Sciatic nerve (tissue), 2 donors: ENCODE measurements around the gene TMEM88. TPM values are rescaled to one million over a fixed set of nuclear protein-coding genes. Genes with fewer than 3 reads are reported as not detected.
"Not testable (repeated sequence)": the region's sequence is repeated elsewhere in the genome, so short reads cannot be mapped to it uniquely, and the experiment has no call there.

Experiments
- ATAC-seq: fragments of 200-7000 bp; cut with Tn5 transposase; one replicate; pipeline ENCODE4 v1.9.1; 2020; ENCODE audit warnings: mild to moderate bottlenecking, moderate library complexity
- DNase-seq: peaks from one replicate; pipeline ENCODE4 v3.0.0-alpha.2; 2020; ENCODE audit warnings: low spot score
- intact Hi-C: fragments of 100-400 bp; cut with DNase I; formaldehyde crosslinking; loops from one replicate; pipeline ENCODE4 v1.14.2; 2022
- total RNA-seq: library from RNA; stranded (reverse); fragmentation: NEBNext Ultra II Directional; extraction: Animal tissue kit (Norgen Biotek cat#: 25700); gene quantifications from one replicate; pipeline ENCODE4 v1.2.1, GENCODE V29; 2021
- donor health status: DM: no; HTN: no; CAD: no.
- donor health status: DM: no; HTN: no; CAD: no.

Gene TMEM88
- total RNA-seq = 18.5 TPM

- DNase-seq (peak; percentile 68), ATAC-seq (no peak)
- intact Hi-C loops = loop anchor here (10.0 kb wide), 1 partner anchor 840 kb away; the partner anchor contains the start of gene RNASEK
These were observed at the start of gene TMEM88 for GRCh38 chr17:7854851-7855659. Gene TMEM88, plus strand, starts transcription at chr17:7855066. Its CDS starts 9 bp downstream, at chr17:7855075.

GRCh38 chr17:7806587-7806986 lies 48.3 kb upstream of the TMEM88 start:
- intact Hi-C loops = no loop called here
- ATAC-seq = peak; percentile 17
- DNase-seq = no peak

GRCh38 chr17:7807206-7807605 lies 47.7 kb upstream of the TMEM88 start:
- no peak for ATAC-seq
- intact Hi-C loops = loop anchor here (1.0 kb wide), 1 partner anchor 13 kb away; no protein-coding TSS in a partner anchor
- DNase-seq = no peak

- DNase-seq (no peak), ATAC-seq (no peak)
- intact Hi-C loops = no loop called here
These were observed 45.6 kb upstream of the TMEM88 start for GRCh38 chr17:7809086-7809790.

GRCh38 chr17:7809791-7810343 lies 45.0 kb upstream of the TMEM88 start:
- intact Hi-C loops, ATAC-seq, DNase-seq: not testable (repeated sequence)

- ATAC-seq (no peak), DNase-seq (no peak)
- intact Hi-C loops = no loop called here
These were observed 43.6 kb upstream of the TMEM88 start for GRCh38 chr17:7811251-7811650.

- intact Hi-C loops = no loop called here
- DNase-seq (no peak), ATAC-seq (no peak)
These were observed 39.9 kb upstream of the TMEM88 start for GRCh38 chr17:7814969-7815368.

- intact Hi-C loops = no loop called here
- no peak for DNase-seq
- ATAC-seq = no peak
These were observed 37.8 kb upstream of the TMEM88 start for GRCh38 chr17:7816926-7817642.

- DNase-seq (no peak), ATAC-seq (no peak)
- intact Hi-C loops = no loop called here
These were observed 37.3 kb upstream of the TMEM88 start for GRCh38 chr17:7817643-7817964.

- ATAC-seq (no peak), DNase-seq (no peak)
- intact Hi-C loops = no loop called here
These were observed 36.8 kb upstream of the TMEM88 start for GRCh38 chr17:7818026-7818425.

- ATAC-seq = no peak
- intact Hi-C loops = no loop called here
These were observed 35.9 kb upstream of the TMEM88 start for GRCh38 chr17:7818746-7819645.

GRCh38 chr17:7820231-7820630 lies 34.6 kb upstream of the TMEM88 start:
- intact Hi-C loops = no loop called here
- ATAC-seq = no peak
- DNase-seq = no peak

More at GRCh38 chr17:7818746-7819645, 35.9 kb upstream of the TMEM88 start:
- DNase-seq = no peak

GRCh38 chr17:7822126-7822525 lies 32.7 kb upstream of the TMEM88 start:
- DNase-seq (no peak), ATAC-seq (peak; percentile 19)
- intact Hi-C loops = no loop called here

GRCh38 chr17:7823581-7824001 lies 31.3 kb upstream of the TMEM88 start:
- intact Hi-C loops = no loop called here
- ATAC-seq (no peak), DNase-seq (no peak)

- DNase-seq (no peak), ATAC-seq (no peak)
- intact Hi-C loops = no loop called here
These were observed 30.6 kb upstream of the TMEM88 start for GRCh38 chr17:7824021-7824924.

- intact Hi-C loops = no loop called here
- ATAC-seq (no peak), DNase-seq (no peak)
These were observed 29.5 kb upstream of the TMEM88 start for GRCh38 chr17:7825206-7825990.

- DNase-seq = peak; percentile 50
- intact Hi-C loops = no loop called here
- no peak for ATAC-seq
These were observed 24.2 kb upstream of the TMEM88 start for GRCh38 chr17:7830616-7831015.
